Lower leg skin (tissue), 4 donors: ENCODE results near the gene SMPD3. TPM values are rescaled to one million over a fixed set of nuclear protein-coding genes. Genes with fewer than 3 reads are reported as not detected.

Experiments used
- DNase-seq, 2 donors: peaks; one replicate each; pipeline ENCODE4 v3.0.0-alpha.2; 2019; ENCODE audit warnings: low spot score in 2 of 2
- H3K4me3 ChIP-seq: fragments of 200-600 bp; sonication (generic); 2 replicates; pipeline ENCODE4 v1.5.1; 2017; ENCODE audit warnings: mild to moderate bottlenecking, low read depth; ENCODE audit not compliant: poor library complexity, severe bottlenecking
- CTCF ChIP-seq, 3 donors: fragments of 450-650 bp; IDR thresholded peaks; one replicate each; pipeline ENCODE4 v1.5.1; 2016; ENCODE audit warnings: antibody characterized with exemption in 3 of 3, mild to moderate bottlenecking in 3 of 3, moderate library complexity in 2 of 3
- POLR2A ChIP-seq, 2 donors: fragments of 450-650 bp; IDR thresholded peaks; one replicate each; pipeline ENCODE4 v1.6.1; 2016 to 2017; ENCODE audit warnings: antibody characterized with exemption in 2 of 2, mild to moderate bottlenecking in 1 of 2, moderate library complexity in 1 of 2
- WGBS, 2 donors: methylation state at CpG; one replicate each; pipeline ENCODE4 v1.1.5; 2018; 5-methylcytosine and 5-hydroxymethylcytosine counted together
- intact Hi-C: fragments of 100-400 bp; cut with DNase I; formaldehyde crosslinking; loops from one replicate; pipeline ENCODE4 v1.15.0; 2023; ENCODE audit warnings: low total_unique reads
- total RNA-seq, 4 donors: library from RNA; depleted of rRNA; stranded (reverse); fragments of >200 nt; gene quantifications; one replicate each; pipeline ENCODE4 v1.1.0, GENCODE V29; 2016

SMPD3 gene
- total RNA-seq, 4 donors from 2014 or later = 30.2 to 135 (median 58.3) TPM

- no peak overlapping the region for H3K4me3 ChIP-seq
- WGBS, 2 donors = 57 to 64% methylated on average over 4 of the region's 4 CpGs
- no peak for TF ChIP-seq CTCF (IDR thresholded peaks at IDR 0.05)
- TF ChIP-seq POLR2A (IDR thresholded peaks at IDR 0.05) = no peak
- DNase-seq = peak in 1 of 2 donors; percentile 31
- intact Hi-C loops = no loop called here
These were observed 20.5 kb upstream of the SMPD3 start for GRCh38 chr16:68468842-68469241.

GRCh38 chr16:68466174-68466573 lies 17.9 kb upstream of the SMPD3 start:
- intact Hi-C loops = no loop called here
- 62 to 63% methylated on average over 4 of the region's 4 CpGs for WGBS, 2 donors
- DNase-seq = peak in 1 of 2 donors; percentile 39
- no peak overlapping the region for H3K4me3 ChIP-seq
- TF ChIP-seq CTCF (IDR thresholded peaks at IDR 0.05) = no peak
- no peak for TF ChIP-seq POLR2A (IDR thresholded peaks at IDR 0.05)

DNA sequence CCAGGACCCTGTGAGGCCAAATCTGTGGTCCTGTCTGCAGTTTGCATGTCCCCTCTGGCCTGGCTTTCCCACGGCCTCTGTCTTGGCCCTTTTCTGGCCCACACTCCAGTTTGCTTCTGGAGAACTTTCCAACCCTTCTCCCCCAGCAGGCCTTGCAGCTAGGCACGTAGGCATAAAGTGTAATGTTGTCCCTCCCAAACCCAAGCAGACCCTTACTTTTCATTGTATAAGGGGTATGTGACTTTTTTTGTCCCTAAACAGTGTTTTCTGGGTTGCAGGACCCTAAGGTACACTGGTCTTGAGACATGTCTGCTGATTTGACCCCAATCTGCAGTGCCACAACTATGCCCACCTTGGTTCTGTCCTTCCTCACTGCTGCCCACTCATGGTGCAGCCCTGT lies 15.6 kb upstream of the SMPD3 start:
- no peak overlapping the region for H3K4me3 ChIP-seq
- DNase-seq = peak in 1 of 2 donors; percentile 34
- intact Hi-C loops = no loop called here
- WGBS, 2 donors = 83 to 88% methylated on average over 2 of the region's 2 CpGs
- TF ChIP-seq CTCF (IDR thresholded peaks at IDR 0.05) (no peak), POLR2A (IDR thresholded peaks at IDR 0.05) (no peak)

DNA sequence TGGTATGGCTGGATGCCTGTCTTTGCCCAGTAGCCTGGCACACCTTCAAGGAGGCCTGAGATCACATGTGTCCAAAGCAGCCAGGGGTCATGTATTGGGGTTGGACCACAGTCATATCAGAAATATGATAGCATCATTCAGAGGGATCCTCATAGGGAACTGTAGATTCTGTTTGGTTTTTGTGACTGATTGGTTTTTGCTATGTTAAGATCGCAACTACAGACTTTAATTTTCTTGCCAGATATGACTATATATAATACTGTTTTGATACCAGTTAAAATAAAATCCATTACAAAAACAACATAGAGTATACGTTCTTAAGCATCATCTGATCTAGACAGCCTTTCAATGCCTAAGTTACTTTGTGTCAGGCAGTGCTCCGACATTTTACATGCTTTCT lies 11.8 kb upstream of the SMPD3 start:
- WGBS, 2 donors = 81 to 84% methylated on average over 3 of the region's 3 CpGs
- H3K4me3 ChIP-seq = no peak overlapping the region
- no peak for DNase-seq
- intact Hi-C loops = no loop called here
- TF ChIP-seq POLR2A (IDR thresholded peaks at IDR 0.05) = no peak
- TF ChIP-seq CTCF (IDR thresholded peaks at IDR 0.05) = no peak

GRCh38 chr16:68459457-68459856 lies 11.1 kb upstream of the SMPD3 start:
- TF ChIP-seq POLR2A (IDR thresholded peaks at IDR 0.05) (no peak), CTCF (IDR thresholded peaks at IDR 0.05) (no peak)
- WGBS, 2 donors = 67 to 68% methylated on average over 3 to 4 of the region's 4 CpGs
- intact Hi-C loops = no loop called here
- DNase-seq = no peak
- H3K4me3 ChIP-seq = no peak overlapping the region

DNA sequence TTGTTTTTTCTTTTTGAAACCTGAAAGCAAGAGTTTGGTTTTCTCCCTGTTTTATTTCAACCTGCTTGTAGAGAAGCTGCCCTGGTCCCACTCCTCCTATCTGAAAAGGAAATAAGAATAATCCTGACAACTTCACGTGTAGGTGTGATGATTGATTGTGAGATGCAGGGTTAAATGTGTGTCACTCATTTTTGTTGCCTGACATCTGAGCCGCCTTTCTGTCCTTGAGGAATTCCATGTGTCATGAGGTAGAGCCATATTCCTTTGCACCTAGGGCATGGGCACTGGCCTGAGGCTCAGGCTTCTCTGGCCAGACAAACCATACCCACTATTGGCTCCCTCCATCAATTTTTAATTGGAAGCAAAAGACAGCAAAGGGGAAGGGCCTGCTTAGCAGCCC lies 10.2 kb upstream of the SMPD3 start:
- intact Hi-C loops = no loop called here
- TF ChIP-seq POLR2A (IDR thresholded peaks at IDR 0.05) (no peak), CTCF (IDR thresholded peaks at IDR 0.05) (no peak)
- DNase-seq = no peak
- 69 to 70% methylated on average over 2 of the region's 2 CpGs for WGBS, 2 donors
- H3K4me3 ChIP-seq = no peak overlapping the region
